GM23338 (cell line): ENCODE measurements around the gene KRT71.

Experiments used
- CREB1 ChIP-seq: fragments of 250-450 bp; sonication (Bioruptor Pico); IDR thresholded peaks from 2 replicates; pipeline ENCODE4 v1.5.0; 2020; ENCODE audit warnings: low read depth, mild to moderate bottlenecking, moderate library complexity
- CTCF ChIP-seq, 2 experiments: fragments of 200-600 bp in 1 of 2; sonication (generic) in 1 of 2; conservative IDR thresholded peaks; 2 replicates each; pipeline versions ENCODE4 v1.5.1 to v1.6.1; 2016 to 2017; ENCODE audit warnings: antibody characterized with exemption in 2 of 2, low read depth in 2 of 2, mild to moderate bottlenecking in 2 of 2, moderate library complexity in 1 of 2
- EZH2 ChIP-seq: fragments of 200-600 bp; sonication (generic); IDR thresholded peaks from one replicate; pipeline ENCODE4 v1.8.0; 2017; ENCODE audit warnings: antibody characterized with exemption, mild to moderate bottlenecking, low read depth; ENCODE audit not compliant: unreplicated experiment
- EZH2phosphoT487 ChIP-seq: fragments of 200-600 bp; sonication (generic); IDR thresholded peaks from one replicate; pipeline ENCODE4 v1.8.1; 2018; ENCODE audit warnings: antibody characterized with exemption; ENCODE audit not compliant: unreplicated experiment
- JUNB ChIP-seq: IDR thresholded peaks from one replicate; pipeline ENCODE4 v1.6.1; 2016; ENCODE audit warnings: antibody characterized with exemption; ENCODE audit not compliant: unreplicated experiment
- NANOG ChIP-seq: IDR thresholded peaks from 2 replicates; pipeline ENCODE4 v1.6.1; 2016; ENCODE audit warnings: antibody characterized with exemption, borderline replicate concordance
- POLR2AphosphoS5 ChIP-seq: IDR thresholded peaks from 2 replicates; pipeline ENCODE4 v1.6.1; 2016; ENCODE audit warnings: antibody characterized with exemption, low read depth
- STAT1 ChIP-seq: IDR thresholded peaks from one replicate; pipeline ENCODE4 v1.6.1; 2016; ENCODE audit warnings: antibody characterized with exemption; ENCODE audit not compliant: unreplicated experiment
- ZNF114 ChIP-seq: fragments of 250-450 bp; sonication (Bioruptor Pico); IDR thresholded peaks from 2 replicates; pipeline ENCODE4 v1.5.0; 2020; ENCODE audit warnings: mild to moderate bottlenecking, moderate library complexity
- TF ChIP-seq, protein P1 (sequence below): IDR thresholded peaks from one replicate; pipeline ENCODE4 v1.6.1; 2018; ENCODE audit warnings: antibody characterized with exemption; ENCODE audit not compliant: unreplicated experiment
- TF ChIP-seq, protein P2 (sequence below): fragments of 250-450 bp; sonication (Bioruptor Pico); IDR thresholded peaks from 2 replicates; pipeline ENCODE4 v1.5.0; 2020; ENCODE audit warnings: mild to moderate bottlenecking, moderate library complexity

- TF ChIP-seq CTCF (conservative IDR thresholded peaks at IDR 0.05; ENCODE audit: low read depth in 2 of 2) (no peak), EZH2 (no peak), POLR2AphosphoS5 (no peak), EZH2phosphoT487 (no peak), JUNB (no peak), CREB1 (CRISPR knock-in tag) (no peak), STAT1 (no peak), ZNF114 (CRISPR knock-in tag) (no peak), NANOG (no peak)
- TF ChIP-seq, protein P1, sequence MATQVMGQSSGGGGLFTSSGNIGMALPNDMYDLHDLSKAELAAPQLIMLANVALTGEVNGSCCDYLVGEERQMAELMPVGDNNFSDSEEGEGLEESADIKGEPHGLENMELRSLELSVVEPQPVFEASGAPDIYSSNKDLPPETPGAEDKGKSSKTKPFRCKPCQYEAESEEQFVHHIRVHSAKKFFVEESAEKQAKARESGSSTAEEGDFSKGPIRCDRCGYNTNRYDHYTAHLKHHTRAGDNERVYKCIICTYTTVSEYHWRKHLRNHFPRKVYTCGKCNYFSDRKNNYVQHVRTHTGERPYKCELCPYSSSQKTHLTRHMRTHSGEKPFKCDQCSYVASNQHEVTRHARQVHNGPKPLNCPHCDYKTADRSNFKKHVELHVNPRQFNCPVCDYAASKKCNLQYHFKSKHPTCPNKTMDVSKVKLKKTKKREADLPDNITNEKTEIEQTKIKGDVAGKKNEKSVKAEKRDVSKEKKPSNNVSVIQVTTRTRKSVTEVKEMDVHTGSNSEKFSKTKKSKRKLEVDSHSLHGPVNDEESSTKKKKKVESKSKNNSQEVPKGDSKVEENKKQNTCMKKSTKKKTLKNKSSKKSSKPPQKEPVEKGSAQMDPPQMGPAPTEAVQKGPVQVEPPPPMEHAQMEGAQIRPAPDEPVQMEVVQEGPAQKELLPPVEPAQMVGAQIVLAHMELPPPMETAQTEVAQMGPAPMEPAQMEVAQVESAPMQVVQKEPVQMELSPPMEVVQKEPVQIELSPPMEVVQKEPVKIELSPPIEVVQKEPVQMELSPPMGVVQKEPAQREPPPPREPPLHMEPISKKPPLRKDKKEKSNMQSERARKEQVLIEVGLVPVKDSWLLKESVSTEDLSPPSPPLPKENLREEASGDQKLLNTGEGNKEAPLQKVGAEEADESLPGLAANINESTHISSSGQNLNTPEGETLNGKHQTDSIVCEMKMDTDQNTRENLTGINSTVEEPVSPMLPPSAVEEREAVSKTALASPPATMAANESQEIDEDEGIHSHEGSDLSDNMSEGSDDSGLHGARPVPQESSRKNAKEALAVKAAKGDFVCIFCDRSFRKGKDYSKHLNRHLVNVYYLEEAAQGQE = no peak
- TF ChIP-seq, protein P2, sequence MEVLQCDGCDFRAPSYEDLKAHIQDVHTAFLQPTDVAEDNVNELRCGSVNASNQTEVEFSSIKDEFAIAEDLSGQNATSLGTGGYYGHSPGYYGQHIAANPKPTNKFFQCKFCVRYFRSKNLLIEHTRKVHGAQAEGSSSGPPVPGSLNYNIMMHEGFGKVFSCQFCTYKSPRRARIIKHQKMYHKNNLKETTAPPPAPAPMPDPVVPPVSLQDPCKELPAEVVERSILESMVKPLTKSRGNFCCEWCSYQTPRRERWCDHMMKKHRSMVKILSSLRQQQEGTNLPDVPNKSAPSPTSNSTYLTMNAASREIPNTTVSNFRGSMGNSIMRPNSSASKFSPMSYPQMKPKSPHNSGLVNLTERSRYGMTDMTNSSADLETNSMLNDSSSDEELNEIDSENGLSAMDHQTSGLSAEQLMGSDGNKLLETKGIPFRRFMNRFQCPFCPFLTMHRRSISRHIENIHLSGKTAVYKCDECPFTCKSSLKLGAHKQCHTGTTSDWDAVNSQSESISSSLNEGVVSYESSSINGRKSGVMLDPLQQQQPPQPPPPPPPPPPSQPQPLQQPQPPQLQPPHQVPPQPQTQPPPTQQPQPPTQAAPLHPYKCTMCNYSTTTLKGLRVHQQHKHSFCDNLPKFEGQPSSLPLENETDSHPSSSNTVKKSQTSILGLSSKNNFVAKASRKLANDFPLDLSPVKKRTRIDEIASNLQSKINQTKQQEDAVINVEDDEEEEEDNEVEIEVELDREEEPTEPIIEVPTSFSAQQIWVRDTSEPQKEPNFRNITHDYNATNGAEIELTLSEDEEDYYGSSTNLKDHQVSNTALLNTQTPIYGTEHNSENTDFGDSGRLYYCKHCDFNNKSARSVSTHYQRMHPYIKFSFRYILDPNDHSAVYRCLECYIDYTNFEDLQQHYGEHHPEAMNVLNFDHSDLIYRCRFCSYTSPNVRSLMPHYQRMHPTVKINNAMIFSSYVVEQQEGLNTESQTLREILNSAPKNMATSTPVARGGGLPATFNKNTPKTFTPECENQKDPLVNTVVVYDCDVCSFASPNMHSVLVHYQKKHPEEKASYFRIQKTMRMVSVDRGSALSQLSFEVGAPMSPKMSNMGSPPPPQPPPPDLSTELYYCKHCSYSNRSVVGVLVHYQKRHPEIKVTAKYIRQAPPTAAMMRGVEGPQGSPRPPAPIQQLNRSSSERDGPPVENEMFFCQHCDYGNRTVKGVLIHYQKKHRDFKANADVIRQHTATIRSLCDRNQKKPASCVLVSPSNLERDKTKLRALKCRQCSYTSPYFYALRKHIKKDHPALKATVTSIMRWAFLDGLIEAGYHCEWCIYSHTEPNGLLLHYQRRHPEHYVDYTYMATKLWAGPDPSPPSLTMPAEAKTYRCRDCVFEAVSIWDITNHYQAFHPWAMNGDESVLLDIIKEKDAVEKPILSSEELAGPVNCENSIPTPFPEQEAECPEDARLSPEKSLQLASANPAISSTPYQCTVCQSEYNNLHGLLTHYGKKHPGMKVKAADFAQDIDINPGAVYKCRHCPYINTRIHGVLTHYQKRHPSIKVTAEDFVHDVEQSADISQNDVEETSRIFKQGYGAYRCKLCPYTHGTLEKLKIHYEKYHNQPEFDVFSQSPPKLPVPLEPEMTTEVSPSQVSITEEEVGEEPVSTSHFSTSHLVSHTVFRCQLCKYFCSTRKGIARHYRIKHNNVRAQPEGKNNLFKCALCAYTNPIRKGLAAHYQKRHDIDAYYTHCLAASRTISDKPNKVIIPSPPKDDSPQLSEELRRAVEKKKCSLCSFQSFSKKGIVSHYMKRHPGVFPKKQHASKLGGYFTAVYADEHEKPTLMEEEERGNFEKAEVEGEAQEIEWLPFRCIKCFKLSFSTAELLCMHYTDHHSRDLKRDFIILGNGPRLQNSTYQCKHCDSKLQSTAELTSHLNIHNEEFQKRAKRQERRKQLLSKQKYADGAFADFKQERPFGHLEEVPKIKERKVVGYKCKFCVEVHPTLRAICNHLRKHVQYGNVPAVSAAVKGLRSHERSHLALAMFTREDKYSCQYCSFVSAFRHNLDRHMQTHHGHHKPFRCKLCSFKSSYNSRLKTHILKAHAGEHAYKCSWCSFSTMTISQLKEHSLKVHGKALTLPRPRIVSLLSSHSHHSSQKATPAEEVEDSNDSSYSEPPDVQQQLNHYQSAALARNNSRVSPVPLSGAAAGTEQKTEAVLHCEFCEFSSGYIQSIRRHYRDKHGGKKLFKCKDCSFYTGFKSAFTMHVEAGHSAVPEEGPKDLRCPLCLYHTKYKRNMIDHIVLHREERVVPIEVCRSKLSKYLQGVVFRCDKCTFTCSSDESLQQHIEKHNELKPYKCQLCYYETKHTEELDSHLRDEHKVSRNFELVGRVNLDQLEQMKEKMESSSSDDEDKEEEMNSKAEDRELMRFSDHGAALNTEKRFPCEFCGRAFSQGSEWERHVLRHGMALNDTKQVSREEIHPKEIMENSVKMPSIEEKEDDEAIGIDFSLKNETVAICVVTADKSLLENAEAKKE (CRISPR knock-in tag) = no peak
These were observed 50.1 kb downstream of the KRT71 start for GRCh38 chr12:52502877-52503276.
